SK-N-SH (cell line): Measurements from ENCODE around the gene LDLRAP1. TPM values are rescaled to one million over a fixed set of nuclear protein-coding genes. Genes with fewer than 3 reads are reported as not detected.

ENCODE experiments used
- CTCF ChIA-PET: fragments of 300-600, 350-600 bp; formaldehyde crosslinking; extraction: SDS; loops from one replicate; lab custom pipeline; 2021; lab: Yijun Ruan, JAX
- POLR2A ChIA-PET: fragments of 350-600 bp; sonication (Branson Sonifier 250); formaldehyde crosslinking; extraction: SDS; loops from one replicate; lab custom pipeline; 2020; ENCODE audit warnings: antibody characterized with exemption, inconsistent platforms; lab: Yijun Ruan, JAX
- DNase-seq: peaks from one replicate; pipeline ENCODE4 v3.0.0; 2012
- H2AFZ ChIP-seq: fragments of 200-600 bp; sonication (generic); 2 replicates; pipeline ENCODE4 v1.8.1; 2016; ENCODE audit warnings: antibody characterized with exemption, mild to moderate bottlenecking, low read depth
- H3F3A ChIP-seq: fragments of 200-600 bp; sonication (generic); replicated peaks from 2 replicates; pipeline ENCODE3; 2016; ENCODE audit warnings: antibody characterized with exemption, mild to moderate bottlenecking; ENCODE audit not compliant: insufficient read depth
- H3K27ac ChIP-seq, 2 experiments: fragments of 200-500 bp in 1 of 2; fragments of 200-600 bp in 1 of 2; sonication (Bioruptor generic) in 1 of 2; sonication (generic), shearing (Covaris generic) in 1 of 2; 2 replicates each; pipeline versions ENCODE4 v1.5.1 to v1.6.1; 2014 to 2016; ENCODE audit warnings: low read depth in 2 of 2, inconsistent platforms in 1 of 2, low read length in 1 of 2, mild to moderate bottlenecking in 1 of 2, mixed read lengths in 1 of 2
- H3K27me3 ChIP-seq: fragments of 200-600 bp; sonication (generic), shearing (Covaris generic); 2 replicates; pipeline ENCODE4 v1.6.1; 2016; ENCODE audit warnings: mixed run types; ENCODE audit not compliant: insufficient read depth
- H3K36me3 ChIP-seq, 2 experiments: fragments of 200-500 bp in 1 of 2; fragments of 200-600 bp in 1 of 2; sonication (Bioruptor generic) in 1 of 2; sonication (generic) in 1 of 2; replicated peaks in 1 of 2; 2 replicates each; pipeline versions ENCODE3 to v1.5.1; 2014 to 2016; ENCODE audit warnings: low read length in 1 of 2, mild to moderate bottlenecking in 1 of 2; ENCODE audit not compliant: insufficient read depth in 2 of 2, control insufficient read depth in 1 of 2
- H3K4me1 ChIP-seq, 2 experiments: fragments of 200-500 bp in 1 of 2; fragments of 200-600 bp in 1 of 2; sonication (Bioruptor generic) in 1 of 2; sonication (generic), shearing (Covaris generic) in 1 of 2; 2 replicates each; pipeline versions ENCODE4 v1.5.1 to v1.6.1; 2014 to 2016; ENCODE audit warnings: low read depth in 1 of 2, low read length in 1 of 2, mixed run types in 1 of 2; ENCODE audit not compliant: insufficient read depth in 2 of 2, control insufficient read depth in 1 of 2
- H3K4me2 ChIP-seq: fragments of 200-600 bp; sonication (generic), shearing (Covaris generic); 2 replicates; pipeline ENCODE4 v1.6.1; 2017; ENCODE audit warnings: mixed run types
- H3K4me3 ChIP-seq, 2 experiments: fragments of 200-500 bp in 1 of 2; fragments of 200-600 bp in 1 of 2; sonication (Bioruptor generic) in 1 of 2; sonication (generic), shearing (Covaris generic) in 1 of 2; 2 replicates each; pipeline versions ENCODE4 v1.5.1 to v1.8.1; 2014 to 2016; ENCODE audit warnings: low read depth in 2 of 2, inconsistent platforms in 1 of 2, low read length in 1 of 2, mild to moderate bottlenecking in 1 of 2, mixed read lengths in 1 of 2, moderate library complexity in 1 of 2
- H3K79me2 ChIP-seq: fragments of 200-600 bp; sonication (generic); 2 replicates; pipeline ENCODE4 v1.8.1; 2017; ENCODE audit warnings: mild to moderate bottlenecking; ENCODE audit not compliant: insufficient read depth
- H3K9ac ChIP-seq: fragments of 200-600 bp; sonication (generic); 2 replicates; pipeline ENCODE4 v1.6.1; 2017; ENCODE audit warnings: mixed run types
- H3K9me2 ChIP-seq: fragments of 200-600 bp; sonication (generic); 2 replicates; pipeline ENCODE4 v1.6.1; 2017; ENCODE audit warnings: mixed run types
- H3K9me3 ChIP-seq: fragments of 200-600 bp; sonication (generic); 2 replicates; pipeline ENCODE4 v1.6.1; 2017; ENCODE audit warnings: mixed run types, mild to moderate bottlenecking, moderate library complexity
- H4K20me1 ChIP-seq: fragments of 200-600 bp; sonication (generic); 2 replicates; pipeline ENCODE4 v1.6.1; 2017; ENCODE audit warnings: mild to moderate bottlenecking, mixed run types; ENCODE audit not compliant: insufficient read depth
- CHD2 ChIP-seq: fragments of 150-350 bp; IDR thresholded peaks from 2 replicates; pipeline ENCODE4 v1.6.1; 2018; ENCODE audit warnings: low read length; ENCODE audit not compliant: partially characterized antibody
- FOSL2 ChIP-seq: IDR thresholded peaks from 2 replicates; pipeline ENCODE4 v1.4.0; 2012; ENCODE audit warnings: low read depth, mild to moderate bottlenecking, moderate library complexity, borderline replicate concordance
- FOXJ3 ChIP-seq: sonication (generic); formaldehyde crosslinking; IDR thresholded peaks from 2 replicates; pipeline ENCODE4 v1.5.1; 2020; ENCODE audit warnings: mild to moderate bottlenecking, missing genetic modification reagents
- FOXM1 ChIP-seq: IDR thresholded peaks from 2 replicates; pipeline ENCODE4 v1.4.0; 2012; ENCODE audit warnings: low read depth, mild to moderate bottlenecking
- MEF2A ChIP-seq: IDR thresholded peaks from 2 replicates; pipeline ENCODE4 v1.4.0; 2012; ENCODE audit warnings: low read depth, borderline replicate concordance
- NFIC ChIP-seq: IDR thresholded peaks from 2 replicates; pipeline ENCODE4 v1.4.0; 2012; ENCODE audit warnings: borderline replicate concordance
- NRF1 ChIP-seq: IDR thresholded peaks from 2 replicates; pipeline ENCODE4 v1.6.1; 2012; ENCODE audit warnings: low read depth, mild to moderate bottlenecking, low read length
- SIN3A ChIP-seq: IDR thresholded peaks from 2 replicates; pipeline ENCODE4 v1.6.1; 2012; ENCODE audit warnings: low read depth, mild to moderate bottlenecking, low read length, moderate library complexity, borderline replicate concordance
- SMC3 ChIP-seq: IDR thresholded peaks from 2 replicates; pipeline ENCODE4 v1.6.1; 2012; ENCODE audit warnings: low read depth, low read length, improper control_type of control experiment
- WGBS: methylation state at CpG from one replicate; pipeline ENCODE4 v1.1.6; 2017; ENCODE audit warnings: low lambda C conversion rate; 5-methylcytosine and 5-hydroxymethylcytosine counted together
- polyA plus RNA-seq, 3 experiments: library from polyadenylated mRNA; depleted of rRNA; stranded (reverse); fragments of >200 nt; gene quantifications; 2 replicates each; pipeline ENCODE4 v1.2.3, GENCODE V29; 2012
- TF ChIP-seq, protein P1 (sequence below): IDR thresholded peaks from 2 replicates; pipeline ENCODE4 v1.6.1; 2012; ENCODE audit warnings: mild to moderate bottlenecking, low read depth, low read length, moderate library complexity
- TF ChIP-seq, protein P2 (sequence below): IDR thresholded peaks from 2 replicates; pipeline ENCODE4 v1.4.0; 2012; ENCODE audit warnings: low read depth, borderline replicate concordance
- TF ChIP-seq, protein P3 (sequence below): IDR thresholded peaks from 2 replicates; pipeline ENCODE4; 2012

LDLRAP1 gene
- polyA plus RNA-seq, 1 of the 3 experiments (the other 2 are of a cell fraction), result 19.1 TPM

DNA sequence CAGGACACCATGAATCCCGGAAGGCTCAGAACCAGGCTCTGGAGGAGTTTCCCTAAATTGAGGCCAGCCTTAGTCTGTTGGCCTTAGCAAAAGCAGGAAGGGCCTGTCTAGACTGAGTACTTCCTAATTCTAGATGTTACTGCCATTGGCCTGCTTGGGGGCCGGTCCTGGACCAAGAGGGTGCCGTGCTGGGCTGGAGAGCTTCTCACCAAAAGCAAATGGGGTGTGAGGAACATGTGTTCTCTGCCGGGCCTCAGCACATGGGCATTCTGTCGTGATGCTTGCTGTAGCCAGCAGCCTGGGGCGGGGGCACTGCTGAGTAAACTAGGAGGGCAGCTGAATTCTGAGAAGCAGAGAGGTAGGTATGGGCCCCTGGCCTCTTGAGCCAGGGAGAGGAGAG lies 37.5 kb downstream of the LDLRAP1 start:
- Histone ChIP-seq H3F3A (no peaks in the 10 kb centered on the region), H3K79me2 (no peaks in the 10 kb centered on the region), H3K4me1 (peaks cover 0 to 19% of the 10 kb centered on the region in 2 experiments; a peak in 1 of 4 replicates), H3K9me3 (no peaks in the 10 kb centered on the region), H3K36me3 (no peaks in the 10 kb centered on the region), H3K4me2 (no peak overlapping the region), H4K20me1 (no peaks in the 10 kb centered on the region), H3K9ac (no peak overlapping the region), H3K4me3 (no peak overlapping the region), H2AFZ (no peak overlapping the region), H3K9me2 (no peaks in the 10 kb centered on the region), H3K27ac (no peak overlapping the region), H3K27me3 (no peaks in the 10 kb centered on the region)
- WGBS, result 73% methylated on average over 3 of the region's 6 CpGs
- ChIA-PET CTCF (interaction anchor here (1.5 to 3.0 kb wide), 5 partner anchors 9 to 38 kb away, joined by 3 to 18 read pairs (median 10); no protein-coding TSS in a partner anchor), POLR2A (no interaction called here)
- no peak for TF ChIP-seq FOXM1
- no peak for TF ChIP-seq FOXJ3
- no peak for TF ChIP-seq SIN3A
- TF ChIP-seq, protein P1, sequence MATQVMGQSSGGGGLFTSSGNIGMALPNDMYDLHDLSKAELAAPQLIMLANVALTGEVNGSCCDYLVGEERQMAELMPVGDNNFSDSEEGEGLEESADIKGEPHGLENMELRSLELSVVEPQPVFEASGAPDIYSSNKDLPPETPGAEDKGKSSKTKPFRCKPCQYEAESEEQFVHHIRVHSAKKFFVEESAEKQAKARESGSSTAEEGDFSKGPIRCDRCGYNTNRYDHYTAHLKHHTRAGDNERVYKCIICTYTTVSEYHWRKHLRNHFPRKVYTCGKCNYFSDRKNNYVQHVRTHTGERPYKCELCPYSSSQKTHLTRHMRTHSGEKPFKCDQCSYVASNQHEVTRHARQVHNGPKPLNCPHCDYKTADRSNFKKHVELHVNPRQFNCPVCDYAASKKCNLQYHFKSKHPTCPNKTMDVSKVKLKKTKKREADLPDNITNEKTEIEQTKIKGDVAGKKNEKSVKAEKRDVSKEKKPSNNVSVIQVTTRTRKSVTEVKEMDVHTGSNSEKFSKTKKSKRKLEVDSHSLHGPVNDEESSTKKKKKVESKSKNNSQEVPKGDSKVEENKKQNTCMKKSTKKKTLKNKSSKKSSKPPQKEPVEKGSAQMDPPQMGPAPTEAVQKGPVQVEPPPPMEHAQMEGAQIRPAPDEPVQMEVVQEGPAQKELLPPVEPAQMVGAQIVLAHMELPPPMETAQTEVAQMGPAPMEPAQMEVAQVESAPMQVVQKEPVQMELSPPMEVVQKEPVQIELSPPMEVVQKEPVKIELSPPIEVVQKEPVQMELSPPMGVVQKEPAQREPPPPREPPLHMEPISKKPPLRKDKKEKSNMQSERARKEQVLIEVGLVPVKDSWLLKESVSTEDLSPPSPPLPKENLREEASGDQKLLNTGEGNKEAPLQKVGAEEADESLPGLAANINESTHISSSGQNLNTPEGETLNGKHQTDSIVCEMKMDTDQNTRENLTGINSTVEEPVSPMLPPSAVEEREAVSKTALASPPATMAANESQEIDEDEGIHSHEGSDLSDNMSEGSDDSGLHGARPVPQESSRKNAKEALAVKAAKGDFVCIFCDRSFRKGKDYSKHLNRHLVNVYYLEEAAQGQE, result no peak
- TF ChIP-seq NRF1, result no peak
- no peak for TF ChIP-seq SMC3
- TF ChIP-seq, protein P2, sequence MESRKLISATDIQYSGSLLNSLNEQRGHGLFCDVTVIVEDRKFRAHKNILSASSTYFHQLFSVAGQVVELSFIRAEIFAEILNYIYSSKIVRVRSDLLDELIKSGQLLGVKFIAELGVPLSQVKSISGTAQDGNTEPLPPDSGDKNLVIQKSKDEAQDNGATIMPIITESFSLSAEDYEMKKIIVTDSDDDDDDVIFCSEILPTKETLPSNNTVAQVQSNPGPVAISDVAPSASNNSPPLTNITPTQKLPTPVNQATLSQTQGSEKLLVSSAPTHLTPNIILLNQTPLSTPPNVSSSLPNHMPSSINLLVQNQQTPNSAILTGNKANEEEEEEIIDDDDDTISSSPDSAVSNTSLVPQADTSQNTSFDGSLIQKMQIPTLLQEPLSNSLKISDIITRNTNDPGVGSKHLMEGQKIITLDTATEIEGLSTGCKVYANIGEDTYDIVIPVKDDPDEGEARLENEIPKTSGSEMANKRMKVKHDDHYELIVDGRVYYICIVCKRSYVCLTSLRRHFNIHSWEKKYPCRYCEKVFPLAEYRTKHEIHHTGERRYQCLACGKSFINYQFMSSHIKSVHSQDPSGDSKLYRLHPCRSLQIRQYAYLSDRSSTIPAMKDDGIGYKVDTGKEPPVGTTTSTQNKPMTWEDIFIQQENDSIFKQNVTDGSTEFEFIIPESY, result no peak
- TF ChIP-seq, protein P3, sequence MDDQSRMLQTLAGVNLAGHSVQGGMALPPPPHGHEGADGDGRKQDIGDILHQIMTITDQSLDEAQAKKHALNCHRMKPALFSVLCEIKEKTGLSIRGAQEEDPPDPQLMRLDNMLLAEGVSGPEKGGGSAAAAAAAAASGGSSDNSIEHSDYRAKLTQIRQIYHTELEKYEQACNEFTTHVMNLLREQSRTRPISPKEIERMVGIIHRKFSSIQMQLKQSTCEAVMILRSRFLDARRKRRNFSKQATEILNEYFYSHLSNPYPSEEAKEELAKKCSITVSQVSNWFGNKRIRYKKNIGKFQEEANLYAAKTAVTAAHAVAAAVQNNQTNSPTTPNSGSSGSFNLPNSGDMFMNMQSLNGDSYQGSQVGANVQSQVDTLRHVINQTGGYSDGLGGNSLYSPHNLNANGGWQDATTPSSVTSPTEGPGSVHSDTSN, result no peak
- no peak for TF ChIP-seq NFIC
- TF ChIP-seq FOSL2, result no peak
- TF ChIP-seq CHD2, result no peak
- no peak for TF ChIP-seq MEF2A
- DNase-seq, result no peak
